ENCODE results near the gene REXO2.

DNA sequence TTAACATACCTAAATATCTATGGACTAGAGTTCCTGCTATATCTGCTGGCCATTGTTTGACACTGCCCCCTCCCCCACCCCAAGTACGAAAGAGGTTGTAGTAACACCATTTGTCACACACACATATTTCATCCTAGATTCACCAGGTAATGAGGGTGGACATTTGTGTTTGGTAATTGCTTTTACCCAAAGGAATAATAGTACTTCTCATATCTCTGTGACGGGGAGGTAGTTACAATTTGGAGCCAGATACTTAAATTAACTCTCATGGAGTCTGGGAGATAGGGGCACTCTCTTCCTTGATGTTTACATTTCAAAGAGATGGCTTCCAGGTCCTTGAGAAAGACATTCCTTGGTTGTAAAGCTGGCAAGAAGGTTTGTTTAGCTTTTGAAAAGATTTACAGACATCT, 38.7 kb downstream of the REXO2 start:
- TF ChIP-seq, protein P1, sequence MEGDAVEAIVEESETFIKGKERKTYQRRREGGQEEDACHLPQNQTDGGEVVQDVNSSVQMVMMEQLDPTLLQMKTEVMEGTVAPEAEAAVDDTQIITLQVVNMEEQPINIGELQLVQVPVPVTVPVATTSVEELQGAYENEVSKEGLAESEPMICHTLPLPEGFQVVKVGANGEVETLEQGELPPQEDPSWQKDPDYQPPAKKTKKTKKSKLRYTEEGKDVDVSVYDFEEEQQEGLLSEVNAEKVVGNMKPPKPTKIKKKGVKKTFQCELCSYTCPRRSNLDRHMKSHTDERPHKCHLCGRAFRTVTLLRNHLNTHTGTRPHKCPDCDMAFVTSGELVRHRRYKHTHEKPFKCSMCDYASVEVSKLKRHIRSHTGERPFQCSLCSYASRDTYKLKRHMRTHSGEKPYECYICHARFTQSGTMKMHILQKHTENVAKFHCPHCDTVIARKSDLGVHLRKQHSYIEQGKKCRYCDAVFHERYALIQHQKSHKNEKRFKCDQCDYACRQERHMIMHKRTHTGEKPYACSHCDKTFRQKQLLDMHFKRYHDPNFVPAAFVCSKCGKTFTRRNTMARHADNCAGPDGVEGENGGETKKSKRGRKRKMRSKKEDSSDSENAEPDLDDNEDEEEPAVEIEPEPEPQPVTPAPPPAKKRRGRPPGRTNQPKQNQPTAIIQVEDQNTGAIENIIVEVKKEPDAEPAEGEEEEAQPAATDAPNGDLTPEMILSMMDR (IDR thresholded peaks at IDR 0.05 in 8 of 11, conservative IDR thresholded peaks at IDR 0.05 in 3 of 11), result no peak
- no peak for TF ChIP-seq POLR2A (IDR thresholded peaks at IDR 0.05)

Measured in spleen (tissue), 7 donors.